GM18861 (cell line): Measurements from ENCODE around the gene FAM124A.

ENCODE experiments used
- ATAC-seq: cut with Tn5 transposase; IDR thresholded peaks from one replicate; pipeline ENCODE4 v1.9.1; 2021; ENCODE audit not compliant: unreplicated experiment

FAM124A gene, protein sequence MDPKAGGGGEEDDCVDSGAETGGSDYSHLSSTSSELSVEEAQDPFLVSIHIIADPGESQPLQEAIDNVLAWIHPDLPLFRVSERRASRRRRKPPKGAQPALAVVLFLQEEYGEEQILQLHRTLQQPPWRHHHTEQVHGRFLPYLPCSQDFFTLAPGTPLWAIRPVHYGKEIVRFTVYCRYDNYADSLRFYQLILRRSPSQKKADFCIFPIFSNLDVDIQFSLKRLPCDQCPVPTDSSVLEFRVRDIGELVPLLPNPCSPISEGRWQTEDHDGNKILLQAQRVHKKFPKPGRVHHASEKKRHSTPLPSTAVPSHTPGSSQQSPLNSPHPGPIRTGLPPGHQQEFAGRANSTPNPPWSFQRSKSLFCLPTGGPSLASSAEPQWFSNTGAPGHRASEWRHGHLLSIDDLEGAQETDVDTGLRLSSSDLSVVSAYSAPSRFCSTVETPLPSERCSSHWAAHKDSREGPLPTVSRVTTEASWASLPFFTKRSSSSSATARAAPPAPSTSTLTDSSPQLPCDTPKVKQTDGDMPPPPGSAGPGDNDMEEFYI

DNA sequence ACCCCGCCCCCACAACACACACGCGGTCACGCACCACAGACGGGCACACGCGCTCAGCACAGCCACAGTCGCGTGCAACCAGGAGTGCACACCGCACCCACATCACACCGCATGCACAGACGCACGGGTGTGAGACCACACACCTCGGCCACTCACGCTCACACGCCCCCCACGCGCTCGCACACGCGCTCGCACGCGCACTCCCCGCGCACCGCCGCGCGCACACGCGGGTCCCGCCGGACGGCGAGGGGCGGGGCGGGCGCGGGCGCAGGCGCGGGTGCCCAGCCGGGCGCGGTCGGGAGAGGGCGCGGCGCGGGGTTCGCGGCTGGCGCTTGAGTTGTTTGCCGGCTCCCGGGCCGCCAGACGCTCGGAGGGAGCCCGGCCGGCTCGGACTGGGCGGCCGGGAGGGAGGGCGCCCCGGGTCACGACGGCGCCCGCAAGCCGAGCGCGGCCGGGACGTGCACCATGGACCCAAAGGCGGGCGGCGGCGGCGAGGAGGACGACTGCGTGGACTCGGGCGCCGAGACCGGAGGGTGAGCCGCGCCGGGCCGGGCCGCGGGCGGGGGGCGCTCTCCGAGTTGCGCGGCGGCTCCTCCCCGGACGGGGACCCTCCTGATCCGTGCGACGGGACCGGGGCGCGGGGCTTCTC, at the start of gene FAM124A:
Gene FAM124A, plus strand, starts transcription at position 362 of the 649 bp plus-strand sequence. Its CDS starts 104 bp downstream, at position 466.
- ATAC-seq: no peak

DNA sequence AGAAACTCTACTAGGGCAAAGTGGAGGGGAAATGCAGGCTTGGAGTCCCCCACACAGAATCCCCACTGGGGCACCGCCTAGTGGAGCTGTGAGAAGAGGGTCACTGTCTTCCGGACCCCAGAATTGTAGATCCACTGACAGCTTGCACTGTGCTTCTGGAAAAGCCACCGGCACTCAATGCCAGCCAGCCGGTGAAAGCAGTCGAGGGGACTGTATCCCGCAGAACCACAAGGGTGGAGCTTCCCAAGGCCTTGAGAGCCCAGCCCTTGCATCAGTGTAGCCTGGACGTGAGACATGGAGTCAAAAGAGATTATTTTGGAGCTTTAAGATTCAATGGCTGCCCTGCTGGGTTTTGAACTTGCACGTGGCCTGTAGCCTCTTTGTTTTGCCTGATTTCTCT, 47.2 kb upstream of the FAM124A start:
- ATAC-seq: no peak

GRCh38 chr13:51175639-51176038, 46.6 kb upstream of the FAM124A start:
- ATAC-seq: no peak

DNA sequence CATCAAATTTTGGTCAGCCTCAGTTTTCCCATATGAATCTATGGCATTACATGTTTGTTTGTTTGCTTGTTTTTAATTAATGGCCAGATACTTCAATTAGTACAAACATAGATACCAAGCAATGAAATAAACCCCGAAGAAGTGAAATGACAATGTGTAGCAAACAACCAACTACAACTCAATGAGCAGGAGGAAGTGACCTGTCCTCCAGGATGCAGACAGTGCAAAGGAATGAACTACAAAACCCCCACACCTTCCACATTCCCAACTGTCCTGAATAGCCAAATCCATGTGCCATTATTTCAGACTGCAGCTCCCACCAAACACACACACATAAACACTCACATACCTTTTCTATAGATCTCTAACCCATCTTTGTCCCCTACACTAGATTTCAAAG, 45.0 kb upstream of the FAM124A start:
- no peak for ATAC-seq

- no peak for ATAC-seq
Measured at GRCh38 chr13:51178456-51179074, 43.6 kb upstream of the FAM124A start.

- ATAC-seq: no peak
Measured at GRCh38 chr13:51179432-51179971, 42.7 kb upstream of the FAM124A start.

DNA sequence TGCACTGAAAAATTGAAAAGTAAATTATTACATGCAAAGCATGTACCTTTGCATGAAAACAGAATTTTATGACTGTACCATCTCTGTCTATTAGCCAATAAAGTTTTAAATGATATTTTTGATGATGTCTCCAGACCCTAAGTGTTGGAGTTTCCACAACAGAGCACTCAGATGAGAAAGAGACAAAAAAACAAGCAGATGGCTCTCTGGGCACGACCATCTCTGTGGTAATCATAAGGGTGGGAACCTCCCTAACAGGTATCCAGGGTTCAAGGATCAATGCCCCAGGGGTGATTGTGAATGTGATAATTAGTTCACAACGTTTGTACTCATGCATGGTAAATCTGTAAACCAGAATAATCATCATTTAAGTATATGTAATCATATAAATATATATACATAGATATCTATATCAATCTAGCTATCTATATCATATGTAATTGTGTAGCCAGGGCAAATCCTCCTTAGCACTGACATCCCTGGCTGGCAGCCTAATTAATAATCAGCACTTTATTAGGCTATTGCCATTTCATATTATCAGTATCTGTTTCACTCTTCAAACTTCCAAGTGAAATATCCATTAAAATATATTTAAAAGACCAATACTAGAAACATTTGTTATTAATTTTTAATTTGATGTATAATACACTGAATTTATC, 41.2 kb upstream of the FAM124A start:
- ATAC-seq: no peak

DNA sequence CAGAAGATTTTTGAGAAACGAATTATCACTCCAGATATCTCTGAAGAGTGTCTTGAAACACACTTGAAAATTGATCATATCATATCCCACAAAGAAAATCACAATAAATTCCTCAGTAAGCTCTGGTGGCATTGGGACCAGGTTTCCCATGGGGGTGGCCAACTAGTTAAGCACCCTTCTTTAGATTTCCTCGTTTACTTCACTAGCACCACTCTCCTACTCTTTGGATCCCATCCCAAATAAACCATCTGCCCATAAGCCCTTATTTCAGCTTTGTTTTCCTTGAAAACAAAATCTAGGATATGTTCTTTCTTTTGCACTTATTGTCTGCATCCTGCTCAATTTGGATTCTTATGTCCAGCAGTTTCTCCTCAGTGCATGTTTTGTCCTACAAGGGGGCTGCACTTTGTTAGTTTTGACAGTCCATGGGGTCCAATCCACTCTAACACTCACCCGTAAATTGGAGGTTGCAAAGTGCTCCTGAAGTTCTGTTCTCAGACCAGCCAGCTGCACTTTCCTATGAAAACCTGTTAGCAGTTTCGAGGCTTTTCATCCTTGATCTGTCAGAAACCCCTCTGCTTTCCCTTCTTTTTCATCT, 40.3 kb upstream of the FAM124A start:
- no peak for ATAC-seq

DNA sequence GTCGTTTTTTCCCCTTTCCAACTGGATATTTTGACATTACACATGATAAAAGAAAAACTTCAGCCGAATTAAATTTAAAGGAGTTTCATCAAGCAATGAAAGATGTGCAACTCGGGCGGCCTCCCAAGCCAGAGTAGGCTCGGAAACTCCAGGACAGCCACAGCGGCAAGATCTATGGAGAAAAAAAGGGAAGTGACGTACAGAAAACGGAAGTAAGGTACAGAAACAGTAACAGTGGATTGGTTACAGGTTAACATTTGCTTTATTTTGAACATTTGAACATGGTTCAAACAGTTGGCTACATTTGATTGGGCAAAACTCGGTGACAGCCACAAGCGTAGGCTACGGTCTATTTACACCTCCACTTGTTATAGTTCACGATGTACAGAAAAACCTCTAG, 30.5 kb upstream of the FAM124A start:
- no peak for ATAC-seq

DNA sequence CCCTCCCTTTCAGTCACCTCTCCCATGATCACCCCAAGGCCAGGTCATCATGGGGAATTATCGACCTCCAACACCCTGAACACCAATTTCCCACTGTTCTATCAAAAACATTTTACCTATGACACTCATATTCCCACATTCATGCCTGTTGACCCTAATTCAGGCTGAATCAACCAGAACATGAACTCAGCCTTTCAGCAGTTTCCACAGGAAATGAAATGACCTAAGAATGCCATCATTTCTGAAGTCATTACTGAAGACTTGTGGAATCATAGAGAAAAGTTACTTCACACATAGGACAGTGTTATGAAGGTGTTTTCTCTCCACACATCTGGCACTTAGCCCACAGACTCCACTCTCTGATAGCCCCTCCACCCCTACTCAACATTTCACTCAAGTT, 29.9 kb upstream of the FAM124A start:
- ATAC-seq: no peak

GRCh38 chr13:51193387-51193786, 28.8 kb upstream of the FAM124A start:
- ATAC-seq: no peak

- no peak for ATAC-seq
Measured at GRCh38 chr13:51194942-51195341, 27.3 kb upstream of the FAM124A start.

- ATAC-seq: no peak
Measured at GRCh38 chr13:51201886-51202285, 20.3 kb upstream of the FAM124A start.

DNA sequence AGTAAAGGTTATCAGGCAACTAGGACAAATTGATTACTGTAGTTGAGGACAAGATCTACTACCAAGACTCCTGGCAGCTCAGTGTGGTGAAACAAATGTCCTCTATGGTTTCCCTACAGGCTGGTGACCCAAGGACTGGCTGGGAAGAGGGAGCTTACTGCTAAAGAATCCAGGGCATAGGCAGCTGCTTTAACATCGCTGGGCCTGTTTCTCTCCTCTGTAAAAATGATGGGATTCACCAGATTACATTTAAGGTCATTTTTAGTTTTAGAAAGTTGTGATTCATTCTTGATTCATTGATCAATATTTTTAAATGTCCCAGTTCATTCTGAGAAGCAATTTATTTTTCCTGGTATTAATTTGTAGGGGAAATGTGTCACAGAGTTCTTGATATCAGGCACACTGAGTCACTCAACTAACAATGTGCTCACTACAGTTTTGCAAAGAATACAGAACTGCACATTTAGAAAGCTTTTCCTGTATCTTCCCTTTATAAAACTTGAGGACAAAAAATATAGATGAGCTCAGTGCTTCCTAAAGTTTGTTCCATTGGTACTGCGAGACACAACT, 19.6 kb upstream of the FAM124A start:
- ATAC-seq: no peak

DNA sequence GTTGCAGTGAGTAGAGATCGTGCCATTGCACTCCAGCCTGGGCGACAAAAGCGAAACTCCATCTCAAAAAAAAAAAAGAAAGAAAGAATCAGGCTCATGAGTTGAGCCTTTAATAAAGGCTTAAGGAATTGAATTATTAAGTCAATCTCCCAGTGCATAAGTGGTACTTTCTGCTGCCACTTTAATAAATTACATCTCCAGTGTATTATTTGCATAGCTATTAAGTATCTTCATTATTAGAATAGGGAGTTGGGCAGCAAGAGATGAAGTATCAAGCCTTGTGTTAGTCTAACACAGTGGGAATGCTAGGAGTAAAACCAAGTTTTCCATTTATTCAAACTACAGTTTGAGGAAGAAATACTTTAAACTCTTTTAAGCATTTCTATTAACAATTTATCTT, 15.6 kb upstream of the FAM124A start:
- no peak for ATAC-seq

DNA sequence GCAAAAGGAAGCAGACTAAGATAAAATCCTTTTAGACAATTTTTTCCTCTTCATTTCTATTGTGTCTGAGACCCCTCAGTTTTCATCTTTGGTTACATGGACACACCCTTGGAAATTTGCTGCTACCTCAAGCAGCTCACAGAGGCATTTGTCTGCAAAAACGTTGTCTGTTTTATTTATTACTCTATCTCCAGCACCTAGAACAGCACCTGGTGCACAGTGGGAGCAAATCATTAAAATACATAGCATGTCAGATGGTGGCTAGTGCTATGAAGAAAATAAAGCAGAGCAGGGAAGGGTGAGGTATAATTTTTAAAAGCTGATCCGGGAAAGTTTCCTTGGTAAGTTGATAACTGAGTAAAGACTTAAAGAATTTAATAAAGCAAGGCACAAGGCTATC, 14.3 kb upstream of the FAM124A start:
- no peak for ATAC-seq

DNA sequence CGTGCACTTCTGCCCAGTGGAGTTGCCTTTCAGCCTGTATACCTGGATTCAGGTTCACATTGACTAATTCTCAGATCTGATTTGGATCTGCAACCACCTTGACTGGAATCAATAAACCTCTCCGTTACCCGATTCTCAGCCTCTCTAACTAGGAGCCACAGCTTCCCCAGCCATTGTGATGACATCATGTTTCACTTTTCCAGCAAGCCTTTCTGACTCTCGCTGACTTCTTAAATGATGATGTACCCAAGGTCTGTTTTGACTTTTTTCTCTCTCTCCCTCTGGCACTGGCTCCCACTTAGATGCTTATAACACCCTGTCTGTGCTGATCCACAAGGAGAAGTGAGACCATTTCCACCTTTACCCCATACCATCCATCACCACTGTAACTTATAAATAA, 13.5 kb upstream of the FAM124A start:
- no peak for ATAC-seq

- ATAC-seq: no peak
Measured at GRCh38 chr13:51211910-51212309, 10.3 kb upstream of the FAM124A start.

DNA sequence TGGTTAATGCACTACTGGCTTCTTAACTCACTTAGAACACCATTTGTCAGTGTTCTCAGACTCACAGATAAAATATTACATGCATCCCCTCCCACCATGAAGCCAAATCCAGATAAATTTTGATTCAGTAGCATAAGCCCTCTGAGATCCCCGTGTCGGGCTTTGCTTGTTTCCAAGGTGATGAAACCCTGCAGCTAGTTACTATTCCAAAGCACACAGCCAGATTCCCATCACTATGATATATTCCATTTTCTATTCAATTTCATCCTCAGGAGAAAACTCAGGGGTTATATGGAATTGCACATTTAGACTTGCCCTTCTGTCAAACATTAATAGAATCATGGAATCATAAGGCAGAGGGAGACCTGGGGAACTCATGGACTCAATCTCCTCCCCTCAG, 9.4 kb upstream of the FAM124A start:
- no peak for ATAC-seq

DNA sequence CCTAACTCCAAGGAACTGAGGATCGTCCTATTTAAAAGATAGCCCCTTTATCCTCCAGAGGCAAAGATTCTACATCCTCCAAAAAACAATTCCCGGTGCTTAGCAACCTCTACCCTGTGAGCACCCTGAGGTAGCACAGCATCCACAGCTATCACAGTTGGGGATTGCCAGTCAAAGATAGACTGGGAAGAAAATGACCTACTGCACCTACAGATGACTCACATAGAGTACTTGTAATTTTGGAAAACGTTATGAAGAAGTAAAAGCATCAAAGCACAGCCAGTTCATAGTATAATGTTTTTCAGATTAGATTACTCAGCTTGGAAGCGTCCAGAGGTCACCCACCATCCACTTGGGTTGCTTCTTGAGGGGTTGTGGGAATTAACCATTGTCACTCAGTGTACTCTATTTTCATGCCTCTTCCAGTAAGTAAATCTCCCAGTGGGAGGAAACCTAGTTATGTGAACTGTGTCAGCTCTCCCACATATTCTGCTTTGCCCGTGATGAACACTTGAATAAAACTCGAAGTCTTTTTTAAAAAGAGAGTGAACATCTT, 8.9 kb upstream of the FAM124A start:
- ATAC-seq: no peak
